ENCODE measurements around the gene PPP1R1B. TPM values are rescaled to one million over a fixed set of nuclear protein-coding genes. Genes with fewer than 3 reads are reported as not detected.

PPP1R1B gene
- total and polyA plus RNA-seq, 9 of the 15 experiments (the other 6 are each of a cell fraction or from before 2014, with no cell fraction given): 0.07 to 0.18 (median 0.10) TPM; not detected in 4

- TF ChIP-seq TSHZ1 (CRISPR knock-in tag; IDR thresholded peaks at IDR 0.05): no peak
These were observed 5.6 kb downstream of the PPP1R1B start (continued) for GRCh38 chr17:39632153-39632941.

GRCh38 chr17:39633570-39634183 is 6.9 kb downstream of the PPP1R1B start:
- Histone ChIP-seq H3K9ac (ENCODE audit: insufficient read depth in 1 of 2, low read depth in 2 of 2, low read length in 2 of 2) (peak overlapping the region in 1 of 2 experiments; percentile 41; a peak in 2 of 4 replicates), H2AFZ (ENCODE audit: low read depth, low read length) (0 out of 2 replicates have a peak overlapping the region, but pooled peaks have one; percentile 46), H3K79me2 (ENCODE audit: control insufficient read depth, insufficient read depth, low read length) (peaks cover 17% of the 10 kb centered on the region), H3K4me1 (replicated peaks in 1 of 2; ENCODE audit: control insufficient read depth in 2 of 2, insufficient read depth in 2 of 2, low read length in 2 of 2) (peaks cover 23 to 40% of the 10 kb centered on the region in 2 experiments), H3K27me3 (ENCODE audit: control insufficient read depth in 2 of 2, insufficient read depth in 2 of 2, low read length in 2 of 2) (no peaks in the 10 kb centered on the region), H3K4me3 (no peak overlapping the region), H3K36me3 (ENCODE audit: control insufficient read depth, insufficient read depth, low read length) (no peaks in the 10 kb centered on the region; the same call in 2 of the 3 replicates), H3K27ac (ENCODE audit: extremely low read depth, low read depth, low read length) (no peak overlapping the region), H3K9me1 (ENCODE audit: control insufficient read depth, insufficient read depth, low read length) (no peaks in the 10 kb centered on the region), H3K9me3 (replicated peaks; ENCODE audit: control insufficient read depth, insufficient read depth, low read depth, low read length) (no peaks in the 10 kb centered on the region), H3K4me2 (ENCODE audit: insufficient read depth, low read length) (no peak overlapping the region), H4K20me1 (replicated peaks; ENCODE audit: control insufficient read depth, insufficient read depth, low read length) (no peaks in the 10 kb centered on the region)
- 65% methylated on average over 8 of the region's 8 CpGs for WGBS (ENCODE audit: insufficient coverage, low coverage, missing lambda C conversion rate)
- in situ Hi-C loops (cut with MboI): no loop called here
- intact Hi-C loops (cut with micrococcal nuclease): no loop called here
- TF ChIP-seq ZNF277 (CRISPR knock-in tag; IDR thresholded peaks at IDR 0.05; ENCODE audit: borderline replicate concordance) (no peak), SMARCC2 (IDR thresholded peaks at IDR 0.05; ENCODE audit: low read depth) (no peak), ARID2 (IDR thresholded peaks at IDR 0.05) (no peak), ZNF77 (CRISPR knock-in tag; IDR thresholded peaks at IDR 0.05) (no peak), RNF2 (IDR thresholded peaks at IDR 0.05) (no peak), ESRRB (CRISPR knock-in tag; IDR thresholded peaks at IDR 0.05; ENCODE audit: borderline replicate concordance) (no peak), SP2 (IDR thresholded peaks at IDR 0.05; ENCODE audit: extremely low read depth, low read depth, low read length, poor library complexity, severe bottlenecking) (no peak), IFI16 (CRISPR knock-in tag; IDR thresholded peaks at IDR 0.05) (no peak), NR2C1 (IDR thresholded peaks at IDR 0.05) (peak; percentile 89), NR2C1 (tag; IDR thresholded peaks at IDR 0.05) (peak; percentile 87), NR2C2 (CRISPR knock-in tag; IDR thresholded peaks at IDR 0.05) (0 out of 2 replicates have a peak, but pooled peaks have one; percentile 28), NR2C2 (tag; IDR thresholded peaks at IDR 0.05) (peak; percentile 77)
- ChIA-PET POLR2A (interaction anchor here (0.5 to 1.2 kb wide), 6 partner anchors 9 to 437 kb away, joined by 3 to 5 read pairs (median 4); no protein-coding TSS in a partner anchor), CTCF (ENCODE audit: low intra/inter-chr PET ratio) (interaction anchor here (0.6 to 2.0 kb wide), 3 partner anchors 12 to 35 kb away, joined by 3 to 12 read pairs (median 3); partner anchors contain the start of gene PNMT)
- DNase-seq (ENCODE audit: extremely low read depth in 1 of 4, low spot score in 3 of 4): no peak
- no peak for FAIRE-seq
- ATAC-seq: no peak
- BruUV-seq (replicated peaks): no TSS peak
